ENCODE results near the gene BMERB1. TPM values are rescaled to one million over a fixed set of nuclear protein-coding genes. Genes with fewer than 3 reads are reported as not detected.

Gene BMERB1
- total RNA-seq, 1 donor from 2014 or later, result 16.1 TPM

DNA sequence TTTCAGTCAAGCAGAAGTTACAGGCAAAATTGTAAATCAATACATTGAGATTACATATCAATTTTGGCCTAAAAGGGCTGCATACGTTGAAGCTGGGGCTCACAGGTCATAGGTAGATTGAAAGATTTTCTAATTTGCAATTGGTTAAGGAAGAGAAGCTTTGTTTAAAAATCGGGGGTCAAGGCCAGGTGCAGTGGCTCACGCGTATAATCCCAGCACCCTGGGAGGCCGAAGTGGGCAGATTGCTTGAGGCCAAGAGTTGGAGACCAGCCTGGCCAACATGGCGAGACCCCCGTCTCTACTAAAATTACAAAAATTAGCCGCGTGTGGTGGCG, 140.2 kb downstream of the BMERB1 start:
- no peaks in the 10 kb centered on the region for H3K9me3 ChIP-seq
- TF ChIP-seq, protein P1, sequence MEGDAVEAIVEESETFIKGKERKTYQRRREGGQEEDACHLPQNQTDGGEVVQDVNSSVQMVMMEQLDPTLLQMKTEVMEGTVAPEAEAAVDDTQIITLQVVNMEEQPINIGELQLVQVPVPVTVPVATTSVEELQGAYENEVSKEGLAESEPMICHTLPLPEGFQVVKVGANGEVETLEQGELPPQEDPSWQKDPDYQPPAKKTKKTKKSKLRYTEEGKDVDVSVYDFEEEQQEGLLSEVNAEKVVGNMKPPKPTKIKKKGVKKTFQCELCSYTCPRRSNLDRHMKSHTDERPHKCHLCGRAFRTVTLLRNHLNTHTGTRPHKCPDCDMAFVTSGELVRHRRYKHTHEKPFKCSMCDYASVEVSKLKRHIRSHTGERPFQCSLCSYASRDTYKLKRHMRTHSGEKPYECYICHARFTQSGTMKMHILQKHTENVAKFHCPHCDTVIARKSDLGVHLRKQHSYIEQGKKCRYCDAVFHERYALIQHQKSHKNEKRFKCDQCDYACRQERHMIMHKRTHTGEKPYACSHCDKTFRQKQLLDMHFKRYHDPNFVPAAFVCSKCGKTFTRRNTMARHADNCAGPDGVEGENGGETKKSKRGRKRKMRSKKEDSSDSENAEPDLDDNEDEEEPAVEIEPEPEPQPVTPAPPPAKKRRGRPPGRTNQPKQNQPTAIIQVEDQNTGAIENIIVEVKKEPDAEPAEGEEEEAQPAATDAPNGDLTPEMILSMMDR (IDR thresholded peaks at IDR 0.05), result no peak
- no peak for ATAC-seq

DNA sequence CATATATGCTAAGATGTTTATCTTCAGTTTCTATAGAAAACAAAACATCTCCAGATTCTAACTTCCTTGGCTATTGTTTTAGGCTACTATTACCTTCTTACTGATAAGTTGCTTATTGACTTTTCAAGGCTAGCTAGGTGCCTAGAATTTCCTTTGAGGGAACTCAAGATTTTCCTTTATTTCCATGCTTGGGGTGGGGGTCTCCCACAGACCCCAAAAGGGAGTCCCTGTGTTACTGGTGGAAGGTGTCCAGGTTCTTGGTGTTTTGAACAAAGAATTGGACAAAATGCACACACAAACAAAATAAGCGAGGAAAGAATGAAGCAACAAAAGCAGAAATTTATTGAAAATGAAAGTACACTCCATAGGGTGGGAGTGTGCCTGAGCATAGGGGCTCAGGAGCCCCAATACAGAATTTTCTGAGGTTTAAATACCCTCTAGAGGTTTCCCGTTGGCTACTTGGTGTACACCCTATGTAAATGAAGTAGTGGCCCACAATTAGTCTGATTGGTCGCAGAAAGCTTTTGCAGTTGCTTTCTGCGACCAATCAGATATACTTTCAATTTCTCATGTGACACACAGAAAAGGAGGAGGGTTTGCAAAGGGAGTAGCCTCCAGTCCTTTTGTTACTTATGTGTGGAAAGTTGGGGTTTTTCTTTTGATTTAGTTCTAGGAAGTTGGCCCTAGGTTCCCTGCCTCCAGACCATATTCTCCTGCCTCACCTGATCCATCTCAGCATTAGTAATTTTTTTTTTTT, 141.1 kb downstream of the BMERB1 start:
- TF ChIP-seq, protein P1 (IDR thresholded peaks at IDR 0.05), result no peak
- no peak overlapping the region for H3K27ac ChIP-seq

More for the DNA sequence above, 140.2 kb downstream of the BMERB1 start:
- peaks cover 17% of the 10 kb centered on the region for H3K4me1 ChIP-seq
- intact Hi-C loops (cut with DNase I), result no loop called here
- DNase-seq, result no peak
- H3K4me3 ChIP-seq, result no peak overlapping the region
- H3K36me3 ChIP-seq, result no peaks in the 10 kb centered on the region
- no peak overlapping the region for H3K27ac ChIP-seq
- no peaks in the 10 kb centered on the region for H3K27me3 ChIP-seq (ENCODE audit: low read depth)

DNA sequence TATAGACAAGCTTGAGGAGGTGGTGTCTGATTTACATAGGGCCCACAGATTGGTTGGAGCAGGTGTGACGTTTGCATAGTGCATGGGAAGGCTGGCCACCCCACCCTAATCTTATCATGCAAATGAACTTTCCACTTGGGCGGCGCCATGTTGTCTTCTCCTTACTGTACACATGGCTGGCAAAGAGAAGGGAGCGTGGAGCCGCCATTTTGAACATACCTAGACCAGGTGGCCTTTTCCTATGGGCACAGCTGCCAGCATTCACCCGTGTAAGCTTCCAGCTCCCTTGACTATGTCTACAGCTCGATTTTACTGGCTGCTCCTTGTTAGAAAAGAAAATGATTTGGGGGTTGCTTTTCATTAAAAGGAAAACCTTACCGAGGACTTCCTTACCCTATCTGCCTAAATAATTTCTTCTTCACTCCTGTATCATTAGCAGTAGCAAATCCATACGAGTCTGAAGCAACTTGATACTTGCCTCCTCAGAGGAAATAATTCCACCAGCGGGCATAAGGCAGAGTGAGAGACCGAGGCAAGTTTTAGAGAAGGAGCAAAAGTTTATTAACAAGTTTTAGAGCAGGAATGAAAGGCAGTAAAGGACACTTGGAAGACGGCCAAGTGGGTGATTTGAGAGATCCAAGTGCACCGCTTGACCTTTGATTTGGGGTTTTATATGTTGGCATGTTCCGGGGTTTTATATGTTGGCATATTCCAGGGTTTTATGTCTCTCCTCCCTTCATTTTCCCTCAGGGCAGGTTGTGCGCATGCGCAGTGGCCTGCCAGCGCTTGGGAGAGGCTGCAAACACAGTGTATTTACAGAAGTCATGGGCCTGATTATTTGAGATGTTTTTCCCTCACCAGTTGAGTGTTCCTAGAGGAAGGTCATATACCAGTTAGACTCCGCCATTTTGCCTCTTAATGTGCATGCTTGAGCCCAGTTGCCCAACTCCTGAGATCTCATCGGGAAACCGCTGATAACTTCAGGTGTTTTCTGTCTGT, 142.9 kb downstream of the BMERB1 start:
- TF ChIP-seq, protein P1 (IDR thresholded peaks at IDR 0.05), result no peak
- peaks cover 9% of the 10 kb centered on the region for H3K36me3 ChIP-seq
- H3K9me3 ChIP-seq, result no peaks in the 10 kb centered on the region
- DNase-seq (no peak), ATAC-seq (no peak)
- peaks cover 13% of the 10 kb centered on the region for H3K4me1 ChIP-seq
- no peaks in the 10 kb centered on the region for H3K27me3 ChIP-seq (ENCODE audit: low read depth)
- H3K4me3 ChIP-seq, result no peak overlapping the region
- H3K27ac ChIP-seq, result no peak overlapping the region
- intact Hi-C loops (cut with DNase I), result no loop called here

More for the DNA sequence above, 141.1 kb downstream of the BMERB1 start:
- H3K4me3 ChIP-seq, result no peak overlapping the region
- ATAC-seq, result no peak
- intact Hi-C loops (cut with DNase I), result no loop called here
- no peaks in the 10 kb centered on the region for H3K36me3 ChIP-seq
- DNase-seq, result no peak
- peaks cover 17% of the 10 kb centered on the region for H3K4me1 ChIP-seq
- no peaks in the 10 kb centered on the region for H3K27me3 ChIP-seq (ENCODE audit: low read depth)
- no peaks in the 10 kb centered on the region for H3K9me3 ChIP-seq

DNA sequence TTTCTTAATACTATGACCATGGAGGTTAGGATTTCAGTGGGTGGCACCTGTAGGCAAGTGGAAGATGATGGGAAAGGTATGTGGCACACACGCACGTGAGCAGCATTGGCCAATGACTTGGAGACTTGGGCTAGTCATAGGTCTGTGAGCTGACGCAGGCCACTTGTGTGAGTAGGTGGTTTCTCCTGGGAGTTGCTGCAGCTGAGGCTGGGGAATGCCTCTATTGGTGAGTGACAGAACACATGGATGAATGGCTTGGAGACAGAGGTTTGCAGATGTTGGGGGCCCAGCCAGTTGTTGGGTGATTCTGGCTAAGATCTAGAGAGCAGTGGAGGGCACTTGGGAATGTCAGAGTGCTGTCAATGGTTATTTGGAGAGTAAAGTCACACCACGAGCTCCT, 144.4 kb downstream of the BMERB1 start:
- Histone ChIP-seq H3K27me3 (ENCODE audit: low read depth) (no peaks in the 10 kb centered on the region), H3K4me1 (peaks cover 5% of the 10 kb centered on the region), H3K9me3 (no peaks in the 10 kb centered on the region), H3K27ac (no peak overlapping the region), H3K36me3 (peaks cover 19% of the 10 kb centered on the region), H3K4me3 (no peak overlapping the region)
- DNase-seq (no peak), ATAC-seq (no peak)
- TF ChIP-seq, protein P1 (IDR thresholded peaks at IDR 0.05), result no peak
- intact Hi-C loops (cut with DNase I), result no loop called here

DNA sequence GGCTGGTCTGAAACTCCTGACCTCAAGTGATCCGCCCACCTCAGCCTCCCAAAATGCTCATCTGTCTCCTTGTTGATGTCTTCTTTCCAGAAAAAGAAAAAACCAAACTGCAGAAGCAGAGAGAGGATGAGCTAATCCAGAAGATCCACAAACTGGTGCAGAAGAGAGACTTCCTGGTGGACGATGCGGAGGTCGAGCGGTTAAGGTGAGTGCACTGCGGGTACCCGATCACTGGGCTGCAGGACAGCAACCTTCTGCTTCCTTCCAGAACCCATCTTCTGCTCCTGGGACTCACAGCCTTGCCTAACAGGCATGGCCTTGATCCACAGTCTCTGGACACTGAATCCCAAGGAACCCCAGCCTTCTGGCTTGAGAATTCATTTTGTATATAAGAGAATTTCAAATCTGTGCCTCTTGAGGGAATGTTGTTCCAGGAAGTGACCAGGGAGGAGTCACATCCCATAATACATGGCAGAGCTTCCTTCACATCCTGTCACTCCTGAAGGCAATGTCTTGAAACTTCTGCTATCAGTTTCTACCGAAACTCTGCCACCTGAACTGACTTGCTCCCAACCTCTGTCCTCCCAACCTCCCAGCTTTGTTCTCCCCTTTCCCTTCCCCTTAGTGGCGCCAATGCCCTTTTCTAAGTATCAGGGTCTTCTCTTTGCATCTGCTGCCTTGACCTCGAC, 146.9 kb downstream of the BMERB1 start:
- H3K27ac ChIP-seq, result peak overlapping the region; percentile 58
- intact Hi-C loops (cut with DNase I), result no loop called here
- ATAC-seq (no peak), DNase-seq (no peak)
- H3K4me1 ChIP-seq, result peaks cover 5% of the 10 kb centered on the region
- TF ChIP-seq, protein P1 (IDR thresholded peaks at IDR 0.05), result no peak
- peaks cover 10% of the 10 kb centered on the region for H3K9me3 ChIP-seq
- H3K27me3 ChIP-seq (ENCODE audit: low read depth), result no peaks in the 10 kb centered on the region
- peaks cover 19% of the 10 kb centered on the region for H3K36me3 ChIP-seq
- H3K4me3 ChIP-seq, result no peak overlapping the region

Data from lower lobe of right lung (tissue), 2 donors.